ENCODE data around the gene MIDN. TPM values are rescaled to one million over a fixed set of nuclear protein-coding genes. Genes with fewer than 3 reads are reported as not detected.

Gene MIDN
- total and polyA plus RNA-seq, 10 of the 15 experiments (the other 5 are each of a cell fraction or from before 2014, with no cell fraction given) = 0.38 to 51.5 (median 7.2) TPM

DNA sequence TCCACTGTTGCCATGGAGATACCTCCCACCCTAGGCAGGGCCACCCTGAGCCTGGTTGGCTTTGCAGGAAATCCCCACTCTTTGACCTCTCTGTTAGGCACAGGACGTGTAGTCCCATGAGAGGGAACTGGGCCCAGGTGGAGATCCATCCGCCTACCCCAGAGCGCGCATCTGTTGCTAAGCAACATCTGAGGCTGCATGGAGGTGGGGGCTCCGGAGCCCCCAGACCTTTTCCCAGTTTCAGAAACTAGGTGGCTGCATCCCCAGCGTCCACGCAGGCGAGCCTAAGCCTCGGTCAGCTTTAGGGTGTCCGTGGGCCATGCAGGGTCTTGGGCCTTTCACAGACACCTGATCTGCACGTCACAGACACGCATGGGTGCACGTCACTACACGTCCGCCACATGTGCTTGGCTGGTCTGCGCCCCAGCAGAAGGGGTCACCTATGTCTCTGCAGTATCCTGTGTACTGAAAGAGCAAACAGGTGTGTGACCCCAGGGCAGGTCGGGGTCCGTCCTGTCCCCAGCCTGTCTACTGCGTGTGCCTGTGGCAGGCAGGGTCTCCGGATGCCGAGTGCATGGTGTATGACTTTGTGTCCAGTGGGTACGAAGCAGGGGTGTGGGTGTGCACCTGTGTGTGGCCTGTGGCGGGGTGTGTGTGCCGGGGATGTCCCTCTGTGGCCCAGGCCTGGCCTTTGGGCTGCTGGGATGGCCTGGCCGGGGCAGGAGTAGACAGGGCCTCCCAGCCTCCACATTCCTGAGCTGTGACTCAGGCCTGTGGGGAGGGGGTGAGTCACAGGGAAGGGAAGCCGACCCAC, 16.6 kb downstream of the MIDN start (continued):
- TF ChIP-seq ZNF592 (IDR thresholded peaks at IDR 0.05) (no peak), NFXL1 (IDR thresholded peaks at IDR 0.05; ENCODE audit: borderline replicate concordance) (no peak), SMARCA5 (IDR thresholded peaks at IDR 0.05) (peak; percentile 34; the same call in 1 of the 2 replicates), MTA2 (IDR thresholded peaks at IDR 0.05; ENCODE audit: low read depth) (peak; percentile 42; the same call in 1 of the 2 replicates), NR2C1 (IDR thresholded peaks at IDR 0.05) (peak; percentile 65), JUNB (IDR thresholded peaks at IDR 0.05) (no peak), TARDBP (IDR thresholded peaks at IDR 0.05; ENCODE audit: borderline replicate concordance) (no peak), SREBF1 (IDR thresholded peaks at IDR 0.05; ENCODE audit: low read length) (no peak), DPF2 (IDR thresholded peaks at IDR 0.05) (peak; percentile 37), KLF5 (IDR thresholded peaks at IDR 0.05; ENCODE audit: partially characterized antibody) (no peak), GATAD2B (conservative IDR thresholded peaks at IDR 0.05; ENCODE audit: low read depth) (peak; percentile 56; the same call in 1 of the 2 replicates), SKIL (IDR thresholded peaks at IDR 0.05; ENCODE audit: low read depth, poor library complexity, severe bottlenecking) (no peak), MEF2B (IDR thresholded peaks at IDR 0.05; ENCODE audit: partially characterized antibody, poor library complexity, severe bottlenecking) (peak; percentile 85), NFYB (IDR thresholded peaks at IDR 0.05; ENCODE audit: insufficient read depth, low read depth, low read length) (no peak), ZNF207 (IDR thresholded peaks at IDR 0.05; ENCODE audit: borderline replicate concordance) (no peak; the same call in 1 of the 2 replicates), MYB (IDR thresholded peaks at IDR 0.05; ENCODE audit: borderline replicate concordance, low read depth, low read length) (no peak), RAD21 (IDR thresholded peaks at IDR 0.05; ENCODE audit: insufficient read depth, low read depth, low read length) (no peak), BHLHE40 (IDR thresholded peaks at IDR 0.05; ENCODE audit: borderline replicate concordance in 1 of 2, low read depth in 2 of 2, low read length in 1 of 2) (peak; percentile 53 to 79; a peak in 3 of 4 replicates), ESRRA (IDR thresholded peaks at IDR 0.05; ENCODE audit: low read length) (no peak), IKZF1 (conservative IDR thresholded peaks at IDR 0.05) (0 out of 2 replicates have a peak, but pooled peaks have one; percentile 38)
- TF ChIP-seq, protein P1, sequence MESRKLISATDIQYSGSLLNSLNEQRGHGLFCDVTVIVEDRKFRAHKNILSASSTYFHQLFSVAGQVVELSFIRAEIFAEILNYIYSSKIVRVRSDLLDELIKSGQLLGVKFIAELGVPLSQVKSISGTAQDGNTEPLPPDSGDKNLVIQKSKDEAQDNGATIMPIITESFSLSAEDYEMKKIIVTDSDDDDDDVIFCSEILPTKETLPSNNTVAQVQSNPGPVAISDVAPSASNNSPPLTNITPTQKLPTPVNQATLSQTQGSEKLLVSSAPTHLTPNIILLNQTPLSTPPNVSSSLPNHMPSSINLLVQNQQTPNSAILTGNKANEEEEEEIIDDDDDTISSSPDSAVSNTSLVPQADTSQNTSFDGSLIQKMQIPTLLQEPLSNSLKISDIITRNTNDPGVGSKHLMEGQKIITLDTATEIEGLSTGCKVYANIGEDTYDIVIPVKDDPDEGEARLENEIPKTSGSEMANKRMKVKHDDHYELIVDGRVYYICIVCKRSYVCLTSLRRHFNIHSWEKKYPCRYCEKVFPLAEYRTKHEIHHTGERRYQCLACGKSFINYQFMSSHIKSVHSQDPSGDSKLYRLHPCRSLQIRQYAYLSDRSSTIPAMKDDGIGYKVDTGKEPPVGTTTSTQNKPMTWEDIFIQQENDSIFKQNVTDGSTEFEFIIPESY (IDR thresholded peaks at IDR 0.05) = no peak
- TF ChIP-seq, protein P2, sequence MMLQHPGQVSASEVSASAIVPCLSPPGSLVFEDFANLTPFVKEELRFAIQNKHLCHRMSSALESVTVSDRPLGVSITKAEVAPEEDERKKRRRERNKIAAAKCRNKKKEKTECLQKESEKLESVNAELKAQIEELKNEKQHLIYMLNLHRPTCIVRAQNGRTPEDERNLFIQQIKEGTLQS (IDR thresholded peaks at IDR 0.05; ENCODE audit: borderline replicate concordance, extremely low read depth, low read depth, low read length) = no peak

Data from GM12878 (cell line).